Fibroblast of the aortic adventitia (primary cell): Measurements from ENCODE around the gene C2orf80. TPM values are rescaled to one million over a fixed set of nuclear protein-coding genes. Genes with fewer than 3 reads are reported as not detected.
"Not testable (repeated sequence)": the region's sequence is repeated elsewhere in the genome, so short reads cannot be mapped to it uniquely, and the experiment has no call there.

Experiments
- DNase-seq: peaks from one replicate; pipeline ENCODE4 v3.0.0-alpha.2; 2010; ENCODE audit warnings: low read depth
- H3K4me3 ChIP-seq: 2 replicates; pipeline ENCODE4 v1.5.1; 2011; ENCODE audit warnings: low read depth, mild to moderate bottlenecking, control low read depth, low read length, moderate library complexity
- total RNA-seq: library from RNA; depleted of rRNA; stranded (reverse); fragments of >200 nt; gene quantifications from 2 replicates; pipeline ENCODE4 v1.2.3, GENCODE V29; 2012; ENCODE audit warnings: low replicate concordance
- TF ChIP-seq, protein P1 (sequence below): IDR thresholded peaks from 2 replicates; pipeline ENCODE4 v1.5.1; 2011; ENCODE audit warnings: mild to moderate bottlenecking, low read length, control low read depth, inconsistent platforms; ENCODE audit not compliant: insufficient read depth

Gene C2orf80
- total RNA-seq, 1 donor, result not detected

GRCh38 chr2:208129744-208130711, 59.8 kb downstream of the C2orf80 start, which contains the start of gene CRYGC:
TSS of gene CRYGC (minus strand) at chr2:208129828. CDS start at chr2:208129792, 36 bp downstream.
- DNase-seq, result no peak
- no peak within 1 kb of the TSS for H3K4me3 ChIP-seq
- TF ChIP-seq, protein P1, sequence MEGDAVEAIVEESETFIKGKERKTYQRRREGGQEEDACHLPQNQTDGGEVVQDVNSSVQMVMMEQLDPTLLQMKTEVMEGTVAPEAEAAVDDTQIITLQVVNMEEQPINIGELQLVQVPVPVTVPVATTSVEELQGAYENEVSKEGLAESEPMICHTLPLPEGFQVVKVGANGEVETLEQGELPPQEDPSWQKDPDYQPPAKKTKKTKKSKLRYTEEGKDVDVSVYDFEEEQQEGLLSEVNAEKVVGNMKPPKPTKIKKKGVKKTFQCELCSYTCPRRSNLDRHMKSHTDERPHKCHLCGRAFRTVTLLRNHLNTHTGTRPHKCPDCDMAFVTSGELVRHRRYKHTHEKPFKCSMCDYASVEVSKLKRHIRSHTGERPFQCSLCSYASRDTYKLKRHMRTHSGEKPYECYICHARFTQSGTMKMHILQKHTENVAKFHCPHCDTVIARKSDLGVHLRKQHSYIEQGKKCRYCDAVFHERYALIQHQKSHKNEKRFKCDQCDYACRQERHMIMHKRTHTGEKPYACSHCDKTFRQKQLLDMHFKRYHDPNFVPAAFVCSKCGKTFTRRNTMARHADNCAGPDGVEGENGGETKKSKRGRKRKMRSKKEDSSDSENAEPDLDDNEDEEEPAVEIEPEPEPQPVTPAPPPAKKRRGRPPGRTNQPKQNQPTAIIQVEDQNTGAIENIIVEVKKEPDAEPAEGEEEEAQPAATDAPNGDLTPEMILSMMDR, result no peak

DNA sequence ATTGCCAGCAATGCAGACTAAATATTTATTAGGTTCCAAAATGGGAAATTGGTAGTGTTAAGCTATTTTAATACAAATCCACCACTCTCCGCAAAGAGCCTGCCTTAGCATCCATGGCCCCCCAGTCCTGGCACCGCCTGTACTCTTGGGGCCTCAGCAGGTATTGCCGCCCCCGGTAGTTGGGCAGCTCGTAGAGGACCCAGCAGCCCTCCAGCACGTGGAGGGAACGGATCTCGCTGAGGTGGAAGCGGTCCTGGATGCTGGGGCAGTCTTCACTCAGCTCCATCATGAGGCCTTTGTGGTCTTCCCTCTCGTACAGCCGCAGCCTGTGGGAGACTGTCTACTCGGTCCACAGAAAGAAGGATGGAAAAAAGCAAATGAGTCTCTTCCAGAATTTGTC, 61.7 kb downstream of the C2orf80 start:
- no peak for DNase-seq
- TF ChIP-seq, protein P1, result no peak
- H3K4me3 ChIP-seq, result no peak overlapping the region

GRCh38 chr2:208127090-208127489, 62.7 kb downstream of the C2orf80 start:
- no peak for DNase-seq
- TF ChIP-seq, protein P1, result no peak
- H3K4me3 ChIP-seq, result no peak overlapping the region

GRCh38 chr2:208125251-208125650, 64.6 kb downstream of the C2orf80 start:
- no peak overlapping the region for H3K4me3 ChIP-seq
- no peak for DNase-seq
- TF ChIP-seq, protein P1, result no peak

GRCh38 chr2:208124013-208124715, 65.7 kb downstream of the C2orf80 start, which contains the start of gene CRYGD:
TSS of gene CRYGD (minus strand) at chr2:208124524. CDS start at chr2:208124473, 51 bp downstream.
- not testable (repeated sequence) for H3K4me3 ChIP-seq, DNase-seq

GRCh38 chr2:208122248-208122647, 67.6 kb downstream of the C2orf80 start:
- H3K4me3 ChIP-seq, result no peak overlapping the region
- TF ChIP-seq, protein P1, result no peak
- DNase-seq, result no peak

DNA sequence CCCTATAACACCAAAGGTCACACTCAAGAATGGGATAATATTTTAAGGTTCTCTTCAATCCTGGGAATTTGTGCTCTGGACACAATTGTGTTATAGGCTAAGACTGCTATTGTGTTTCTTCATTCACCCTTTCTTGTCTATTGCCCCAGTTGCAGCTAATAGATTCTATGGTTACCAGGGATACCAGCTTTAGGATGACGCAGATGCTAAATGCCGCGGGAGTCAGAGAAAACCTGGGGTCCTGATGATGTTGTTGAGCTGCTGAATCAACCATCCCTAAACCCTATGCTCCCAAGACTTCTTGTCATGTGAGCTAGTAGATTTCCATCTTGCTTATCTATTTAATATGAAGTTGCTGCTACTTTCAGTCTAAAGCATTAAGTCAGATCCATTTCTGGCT, 70.9 kb downstream of the C2orf80 start:
- no peak for DNase-seq
- TF ChIP-seq, protein P1, result no peak
- H3K4me3 ChIP-seq, result no peak overlapping the region

GRCh38 chr2:208117390-208117789, 72.4 kb downstream of the C2orf80 start:
- DNase-seq, H3K4me3 ChIP-seq: not testable (repeated sequence)
